ENCODE measurements around the gene RNF223. TPM values are rescaled to one million over a fixed set of nuclear protein-coding genes. Genes with fewer than 3 reads are reported as not detected.

The RNF223 gene
- total and polyA plus RNA-seq, 2 of the 13 experiments (the other 11 are each of a cell fraction or from before 2014, with no cell fraction given) = 0.03 TPM; not detected in 1

DNA sequence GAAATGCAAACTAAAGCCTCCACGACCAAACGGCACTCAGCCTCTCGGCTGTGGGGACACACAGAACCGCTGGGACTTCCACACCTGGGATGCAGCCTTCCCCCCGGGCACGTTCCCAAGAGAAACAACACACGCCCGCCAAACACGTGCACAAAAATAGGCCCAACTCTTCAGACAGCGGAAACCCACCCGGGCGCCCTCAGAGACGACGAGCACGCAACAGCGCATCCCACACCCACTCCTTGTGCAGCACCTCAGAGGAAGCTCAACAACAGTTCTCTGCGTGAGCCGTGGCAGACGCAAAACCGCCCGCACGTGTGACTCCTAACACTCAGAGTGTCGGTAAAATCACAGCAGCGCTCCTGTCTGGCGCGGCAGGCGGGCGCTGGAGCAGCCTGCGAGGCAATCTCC, 36.5 kb upstream of the RNF223 start:
- intact Hi-C loops (cut with micrococcal nuclease; ENCODE audit: unreplicated experiment) = no loop called here
- WGBS (ENCODE audit: low lambda C conversion rate) = 96% methylated on average over 29 of the region's 29 CpGs
- no peak for FAIRE-seq

More for the DNA sequence above, 36.5 kb upstream of the RNF223 start:
- CTCF ChIA-PET (ENCODE audit: low intra/inter-chr PET ratio, low total read pairs) = no interaction called here
- Histone ChIP-seq H3K27ac (ENCODE audit: extremely low read length, insufficient read depth, low read length) (no peak overlapping the region), H3K4me2 (ENCODE audit: low read depth, low read length) (no peak overlapping the region), H3K36me3 (replicated peaks in 1 of 2; ENCODE audit: control insufficient read depth in 1 of 2, insufficient read depth in 2 of 2, low read length in 2 of 2) (peaks cover 5 to 7% of the 10 kb centered on the region in 2 experiments; a peak in 3 of 5 replicates), H3K4me3 (replicated peaks in 1 of 3; ENCODE audit: insufficient read depth in 1 of 3, low read depth in 2 of 3, low read length in 3 of 3) (no peak overlapping the region), H3K9ac (ENCODE audit: insufficient read depth, low read depth, low read length) (no peak overlapping the region), H3K4me1 (ENCODE audit: insufficient read depth, low read length) (peaks cover 7% of the 10 kb centered on the region; the same call in 1 of the 2 replicates), H3K9me3 (ENCODE audit: low read length) (peaks cover 10% of the 10 kb centered on the region), H2AFZ (ENCODE audit: low read length) (no peak overlapping the region), H4K20me1 (ENCODE audit: insufficient read depth, low read length) (no peaks in the 10 kb centered on the region), H3K79me2 (ENCODE audit: insufficient read depth, low read length) (peaks cover 6% of the 10 kb centered on the region), H3K27me3 (ENCODE audit: control insufficient read depth in 1 of 2, insufficient read depth in 2 of 2, low read length in 2 of 2) (no peaks in the 10 kb centered on the region)
- ATAC-seq = no peak
- DNase-seq (ENCODE audit: low spot score) = no peak
- no TSS peak for BruUV-seq (replicated peaks)
- TF ChIP-seq IKZF1 (IDR thresholded peaks at IDR 0.05) (no peak), TBL1XR1 (IDR thresholded peaks at IDR 0.05; ENCODE audit: borderline replicate concordance, low read length, partially characterized antibody) (no peak), CCAR2 (optimal IDR thresholded peaks at IDR 0.05; ENCODE audit: low read depth, low read length) (no peak), ZNF501 (CRISPR knock-in tag; IDR thresholded peaks at IDR 0.05) (no peak), ZNF772 (CRISPR knock-in tag; IDR thresholded peaks at IDR 0.05) (no peak), ATF7 (IDR thresholded peaks at IDR 0.05) (no peak), ATF7 (CRISPR knock-in tag; IDR thresholded peaks at IDR 0.05) (no peak), ZNF546 (CRISPR knock-in tag; conservative IDR thresholded peaks at IDR 0.05) (no peak), ELF3 (CRISPR knock-in tag; IDR thresholded peaks at IDR 0.05) (no peak), HOXA3 (CRISPR knock-in tag; IDR thresholded peaks at IDR 0.05) (no peak), PAX8 (CRISPR knock-in tag; IDR thresholded peaks at IDR 0.05; ENCODE audit: borderline replicate concordance) (no peak), ARNT2 (CRISPR knock-in tag; IDR thresholded peaks at IDR 0.05; ENCODE audit: low read depth) (no peak)
- TF ChIP-seq, protein P1, sequence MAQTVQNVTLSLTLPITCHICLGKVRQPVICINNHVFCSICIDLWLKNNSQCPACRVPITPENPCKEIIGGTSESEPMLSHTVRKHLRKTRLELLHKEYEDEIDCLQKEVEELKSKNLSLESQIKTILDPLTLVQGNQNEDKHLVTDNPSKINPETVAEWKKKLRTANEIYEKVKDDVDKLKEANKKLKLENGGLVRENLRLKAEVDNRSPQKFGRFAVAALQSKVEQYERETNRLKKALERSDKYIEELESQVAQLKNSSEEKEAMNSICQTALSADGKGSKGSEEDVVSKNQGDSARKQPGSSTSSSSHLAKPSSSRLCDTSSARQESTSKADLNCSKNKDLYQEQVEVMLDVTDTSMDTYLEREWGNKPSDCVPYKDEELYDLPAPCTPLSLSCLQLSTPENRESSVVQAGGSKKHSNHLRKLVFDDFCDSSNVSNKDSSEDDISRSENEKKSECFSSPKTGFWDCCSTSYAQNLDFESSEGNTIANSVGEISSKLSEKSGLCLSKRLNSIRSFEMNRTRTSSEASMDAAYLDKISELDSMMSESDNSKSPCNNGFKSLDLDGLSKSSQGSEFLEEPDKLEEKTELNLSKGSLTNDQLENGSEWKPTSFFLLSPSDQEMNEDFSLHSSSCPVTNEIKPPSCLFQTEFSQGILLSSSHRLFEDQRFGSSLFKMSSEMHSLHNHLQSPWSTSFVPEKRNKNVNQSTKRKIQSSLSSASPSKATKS (CRISPR knock-in tag; IDR thresholded peaks at IDR 0.05) = no peak
- TF ChIP-seq, protein P2, sequence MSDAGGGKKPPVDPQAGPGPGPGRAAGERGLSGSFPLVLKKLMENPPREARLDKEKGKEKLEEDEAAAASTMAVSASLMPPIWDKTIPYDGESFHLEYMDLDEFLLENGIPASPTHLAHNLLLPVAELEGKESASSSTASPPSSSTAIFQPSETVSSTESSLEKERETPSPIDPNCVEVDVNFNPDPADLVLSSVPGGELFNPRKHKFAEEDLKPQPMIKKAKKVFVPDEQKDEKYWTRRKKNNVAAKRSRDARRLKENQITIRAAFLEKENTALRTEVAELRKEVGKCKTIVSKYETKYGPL (CRISPR knock-in tag; IDR thresholded peaks at IDR 0.05) = no peak
- TF ChIP-seq, protein P3, sequence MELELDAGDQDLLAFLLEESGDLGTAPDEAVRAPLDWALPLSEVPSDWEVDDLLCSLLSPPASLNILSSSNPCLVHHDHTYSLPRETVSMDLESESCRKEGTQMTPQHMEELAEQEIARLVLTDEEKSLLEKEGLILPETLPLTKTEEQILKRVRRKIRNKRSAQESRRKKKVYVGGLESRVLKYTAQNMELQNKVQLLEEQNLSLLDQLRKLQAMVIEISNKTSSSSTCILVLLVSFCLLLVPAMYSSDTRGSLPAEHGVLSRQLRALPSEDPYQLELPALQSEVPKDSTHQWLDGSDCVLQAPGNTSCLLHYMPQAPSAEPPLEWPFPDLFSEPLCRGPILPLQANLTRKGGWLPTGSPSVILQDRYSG (CRISPR knock-in tag; IDR thresholded peaks at IDR 0.05) = no peak
- POLR2A ChIA-PET = no interaction called here
- in situ Hi-C loops (cut with HindIII; ENCODE audit: extremely low pct_ligation_motif_present, low pct_unique_long_range_greater_than_20kb) = no loop called here

Measured in HepG2 (cell line).